ENCODE results near the gene ARHGEF17.

The ARHGEF17 gene

GRCh38 chr11:73325036-73325981 is 17.2 kb downstream of the ARHGEF17 start:
- H3K4me3 ChIP-seq (replicated peaks; ENCODE audit: low read depth, low read length) = no peak overlapping the region
- TF ChIP-seq CTCF (IDR thresholded peaks at IDR 0.05; ENCODE audit: low read depth, low read length, missing control alignments) = no peak
- no peak for DNase-seq (ENCODE audit: extremely low read depth, low read depth)

GRCh38 chr11:73326929-73327811 is 19.1 kb downstream of the ARHGEF17 start:
- DNase-seq (ENCODE audit: extremely low read depth, low read depth) = peak; percentile 76
- H3K4me3 ChIP-seq (replicated peaks; ENCODE audit: low read depth, low read length) = no peak overlapping the region
- no peak for TF ChIP-seq CTCF (IDR thresholded peaks at IDR 0.05; ENCODE audit: low read depth, low read length, missing control alignments)

GRCh38 chr11:73327812-73328364 is 19.8 kb downstream of the ARHGEF17 start:
- H3K4me3 ChIP-seq (replicated peaks; ENCODE audit: low read depth, low read length) = no peak overlapping the region
- DNase-seq (ENCODE audit: extremely low read depth, low read depth) = no peak
- TF ChIP-seq CTCF (IDR thresholded peaks at IDR 0.05; ENCODE audit: low read depth, low read length, missing control alignments) = no peak

GRCh38 chr11:73330569-73331093 is 22.6 kb downstream of the ARHGEF17 start:
- TF ChIP-seq CTCF (IDR thresholded peaks at IDR 0.05; ENCODE audit: low read depth, low read length, missing control alignments) = peak; percentile 56
- no peak overlapping the region for H3K4me3 ChIP-seq (replicated peaks; ENCODE audit: low read depth, low read length)
- DNase-seq (ENCODE audit: extremely low read depth, low read depth) = no peak

GRCh38 chr11:73331138-73331916 is 23.3 kb downstream of the ARHGEF17 start:
- no peak for DNase-seq (ENCODE audit: extremely low read depth, low read depth)
- no peak for TF ChIP-seq CTCF (IDR thresholded peaks at IDR 0.05; ENCODE audit: low read depth, low read length, missing control alignments)
- no peak overlapping the region for H3K4me3 ChIP-seq (replicated peaks; ENCODE audit: low read depth, low read length)

- DNase-seq (ENCODE audit: extremely low read depth, low read depth) = no peak
- no peak for TF ChIP-seq CTCF (IDR thresholded peaks at IDR 0.05; ENCODE audit: low read depth, low read length, missing control alignments)
- no peak overlapping the region for H3K4me3 ChIP-seq (replicated peaks; ENCODE audit: low read depth, low read length)
Observed at GRCh38 chr11:73333173-73333572, 25.1 kb downstream of the ARHGEF17 start.
